Measurements from ENCODE around the gene ZNF618. TPM values are rescaled to one million over a fixed set of nuclear protein-coding genes. Genes with fewer than 3 reads are reported as not detected.

Gene ZNF618
- total RNA-seq, 5 donors from 2014 or later (not counting 1 experiment from before 2014, with no cell fraction given) = 0.73 to 3.0 (median 1.4) TPM

GRCh38 chr9:114098021-114098935 lies 222.2 kb downstream of the ZNF618 start:
- POLR2A ChIA-PET = no interaction called here
- peaks cover 4 to 60% of the 10 kb centered on the region in 2 experiments for H3K27me3 ChIP-seq (replicated peaks in 1 of 2; ENCODE audit: control insufficient read depth in 2 of 2, extremely low read depth in 1 of 2, insufficient read depth in 2 of 2, low read length in 1 of 2)
- no peaks in the 10 kb centered on the region for H3K36me3 ChIP-seq (ENCODE audit: control insufficient read depth in 2 of 2, extremely low read depth in 1 of 2, insufficient read depth in 1 of 2, low read length in 1 of 2)
- Mint-ChIP-seq H3K4me1 (peaks cover 11 to 16% (median 12%) of the 10 kb centered on the region in 3 donors), H3K9me3 (peaks cover 0 to 8% (median 3%) of the 10 kb centered on the region in 3 donors), H3K27ac (no peak overlapping the region), H3K27me3 (peaks cover 38 to 60% of the 10 kb centered on the region in 2 donors), H3K4me3 (peak overlapping the region in 1 of 3 donors; percentile 71), H3K36me3 (peaks cover 3% of the 10 kb centered on the region)
- DNase-seq = peak in 12 of 35 experiments; percentile 8 to 32 (median 18)
- no peaks in the 10 kb centered on the region for H3K9me3 ChIP-seq
- WGBS (ENCODE audit: insufficient coverage) = 8% methylated on average over 61 of the region's 77 CpGs
- H3K27ac ChIP-seq (ENCODE audit: low read length) = no peak overlapping the region
- H3K4me3 ChIP-seq (ENCODE audit: control insufficient read depth in 1 of 2, extremely low read depth in 1 of 2, low read length in 1 of 2) = no peak overlapping the region
- CTCF ChIA-PET = no interaction called here
- ATAC-seq (replicated peaks in 1 of 4) = peak; percentile 42 to 75 (median 56)
- H3K4me1 ChIP-seq (ENCODE audit: control insufficient read depth in 1 of 2, extremely low read depth in 1 of 2, insufficient read depth in 2 of 2, low read length in 2 of 2) = peaks cover 0 to 5% of the 10 kb centered on the region in 2 experiments

- no peak within 1 kb of the TSS for H3K4me3 ChIP-seq (ENCODE audit: control insufficient read depth in 1 of 2, extremely low read depth in 1 of 2, low read length in 1 of 2)
- Mint-ChIP-seq H3K9me3 (peaks cover 0 to 8% (median 3%) of the 10 kb centered on the region in 3 donors), H3K4me1 (peaks cover 11 to 16% (median 12%) of the 10 kb centered on the region in 3 donors), H3K36me3 (peaks cover 3% of the 10 kb centered on the region), H3K4me3 (peak within 1 kb of the TSS in 2 of 3 donors; percentile 46 to 71), H3K27ac (no peak within 1 kb of the TSS), H3K27me3 (peaks cover 40 to 54% of the 10 kb centered on the region in 2 donors)
- 69% methylated on average over 28 of the region's 32 CpGs for WGBS (ENCODE audit: insufficient coverage)
- ATAC-seq (replicated peaks in 1 of 4) = no peak
- CTCF ChIA-PET = no interaction called here
- H3K27ac ChIP-seq (ENCODE audit: low read length) = no peak within 1 kb of the TSS
- peaks cover 0 to 5% of the 10 kb centered on the region in 2 experiments for H3K4me1 ChIP-seq (ENCODE audit: control insufficient read depth in 1 of 2, extremely low read depth in 1 of 2, insufficient read depth in 2 of 2, low read length in 2 of 2)
- POLR2A ChIA-PET = no interaction called here
- H3K27me3 ChIP-seq (replicated peaks in 1 of 2; ENCODE audit: control insufficient read depth in 2 of 2, extremely low read depth in 1 of 2, insufficient read depth in 2 of 2, low read length in 1 of 2) = peaks cover 4 to 55% of the 10 kb centered on the region in 2 experiments
- H3K9me3 ChIP-seq = no peaks in the 10 kb centered on the region
- H3K36me3 ChIP-seq (ENCODE audit: control insufficient read depth in 2 of 2, extremely low read depth in 1 of 2, insufficient read depth in 1 of 2, low read length in 1 of 2) = no peaks in the 10 kb centered on the region
- no peak for DNase-seq
Measured at GRCh38 chr9:114098936-114099668, 223.0 kb downstream of the ZNF618 start, which contains the start of gene KIF12. KIF12 (minus strand) TSS chr9:114099292; CDS start chr9:114099276, 16 bp downstream.

- ChIA-PET CTCF (no interaction called here), POLR2A (no interaction called here)
- Mint-ChIP-seq H3K27ac (no peak overlapping the region), H3K4me1 (peaks cover 11 to 16% (median 12%) of the 10 kb centered on the region in 3 donors), H3K9me3 (peaks cover 0 to 8% (median 3%) of the 10 kb centered on the region in 3 donors), H3K36me3 (peaks cover 3% of the 10 kb centered on the region), H3K4me3 (peak overlapping the region in 1 of 3 donors; percentile 56), H3K27me3 (peaks cover 37 to 50% of the 10 kb centered on the region in 2 donors)
- Histone ChIP-seq H3K4me1 (ENCODE audit: control insufficient read depth in 1 of 2, extremely low read depth in 1 of 2, insufficient read depth in 2 of 2, low read length in 2 of 2) (peaks cover 0 to 5% of the 10 kb centered on the region in 2 experiments), H3K27me3 (replicated peaks in 1 of 2; ENCODE audit: control insufficient read depth in 2 of 2, extremely low read depth in 1 of 2, insufficient read depth in 2 of 2, low read length in 1 of 2) (peaks cover 4 to 49% of the 10 kb centered on the region in 2 experiments), H3K4me3 (ENCODE audit: control insufficient read depth in 1 of 2, extremely low read depth in 1 of 2, low read length in 1 of 2) (no peak overlapping the region), H3K36me3 (ENCODE audit: control insufficient read depth in 2 of 2, extremely low read depth in 1 of 2, insufficient read depth in 1 of 2, low read length in 1 of 2) (no peaks in the 10 kb centered on the region), H3K27ac (ENCODE audit: low read length) (no peak overlapping the region), H3K9me3 (no peaks in the 10 kb centered on the region)
- DNase-seq (no peak), ATAC-seq (replicated peaks in 1 of 4) (no peak)
- 100% methylated on average over 1 of the region's 2 CpGs for WGBS (ENCODE audit: insufficient coverage)
Measured at GRCh38 chr9:114099669-114100270, 223.7 kb downstream of the ZNF618 start.

- peaks cover 3% of the 10 kb centered on the region for H3K36me3 Mint-ChIP-seq
- Histone ChIP-seq H3K36me3 (ENCODE audit: control insufficient read depth in 2 of 2, extremely low read depth in 1 of 2, insufficient read depth in 1 of 2, low read length in 1 of 2) (no peaks in the 10 kb centered on the region), H3K9me3 (no peaks in the 10 kb centered on the region), H3K27ac (ENCODE audit: low read length) (no peak overlapping the region), H3K27me3 (replicated peaks in 1 of 2; ENCODE audit: control insufficient read depth in 2 of 2, extremely low read depth in 1 of 2, insufficient read depth in 2 of 2, low read length in 1 of 2) (peaks cover 4 to 41% of the 10 kb centered on the region in 2 experiments), H3K4me3 (ENCODE audit: control insufficient read depth in 1 of 2, extremely low read depth in 1 of 2, low read length in 1 of 2) (no peak overlapping the region), H3K4me1 (ENCODE audit: control insufficient read depth in 1 of 2, extremely low read depth in 1 of 2, insufficient read depth in 2 of 2, low read length in 2 of 2) (peaks cover 0 to 5% of the 10 kb centered on the region in 2 experiments)
- 67% methylated on average over 1 of the region's 1 CpG for WGBS (ENCODE audit: insufficient coverage)
- no peak overlapping the region for H3K4me3 Mint-ChIP-seq
- ChIA-PET CTCF (no interaction called here), POLR2A (no interaction called here)
- peaks cover 0 to 8% (median 3%) of the 10 kb centered on the region in 3 donors for H3K9me3 Mint-ChIP-seq
- H3K27me3 Mint-ChIP-seq = peaks cover 29 to 42% of the 10 kb centered on the region in 2 donors
- peaks cover 11 to 16% (median 12%) of the 10 kb centered on the region in 3 donors for H3K4me1 Mint-ChIP-seq
- H3K27ac Mint-ChIP-seq = no peak overlapping the region
- no peak for DNase-seq
- no peak for ATAC-seq (replicated peaks in 1 of 4)
Measured at GRCh38 chr9:114100536-114100935, 224.4 kb downstream of the ZNF618 start.

- Mint-ChIP-seq H3K9me3 (peaks cover 0 to 8% (median 3%) of the 10 kb centered on the region in 3 donors), H3K27ac (no peak overlapping the region), H3K36me3 (peaks cover 3% of the 10 kb centered on the region), H3K4me3 (no peak overlapping the region), H3K27me3 (peaks cover 15 to 23% of the 10 kb centered on the region in 2 donors), H3K4me1 (peaks cover 0 to 5% (median 3%) of the 10 kb centered on the region in 3 donors)
- ATAC-seq (replicated peaks in 1 of 4) (no peak), DNase-seq (no peak)
- POLR2A ChIA-PET = no interaction called here
- Histone ChIP-seq H3K36me3 (ENCODE audit: control insufficient read depth in 2 of 2, extremely low read depth in 1 of 2, insufficient read depth in 1 of 2, low read length in 1 of 2) (no peaks in the 10 kb centered on the region), H3K4me1 (ENCODE audit: control insufficient read depth in 1 of 2, extremely low read depth in 1 of 2, insufficient read depth in 2 of 2, low read length in 2 of 2) (peaks cover 0 to 4% of the 10 kb centered on the region in 2 experiments), H3K27me3 (replicated peaks in 1 of 2; ENCODE audit: control insufficient read depth in 2 of 2, extremely low read depth in 1 of 2, insufficient read depth in 2 of 2, low read length in 1 of 2) (peaks cover 0 to 22% of the 10 kb centered on the region in 2 experiments), H3K9me3 (no peaks in the 10 kb centered on the region), H3K4me3 (ENCODE audit: control insufficient read depth in 1 of 2, extremely low read depth in 1 of 2, low read length in 1 of 2) (no peak overlapping the region), H3K27ac (ENCODE audit: low read length) (no peak overlapping the region)
- CTCF ChIA-PET = interaction anchor here in 1 of 2 donors (0.7 kb wide), 1 partner anchor 20 kb away, joined by 4 read pairs; no protein-coding TSS in a partner anchor
Measured at GRCh38 chr9:114102484-114102883, 226.4 kb downstream of the ZNF618 start.

- ATAC-seq (replicated peaks in 1 of 4) (no peak), DNase-seq (no peak)
- no peak overlapping the region for H3K4me3 ChIP-seq (ENCODE audit: control insufficient read depth in 1 of 2, extremely low read depth in 1 of 2, low read length in 1 of 2)
- WGBS (ENCODE audit: insufficient coverage) = no CpG with 5 or more reads among the region's 5 CpGs
- no peaks in the 10 kb centered on the region for H3K4me1 ChIP-seq (ENCODE audit: control insufficient read depth in 1 of 2, extremely low read depth in 1 of 2, insufficient read depth in 2 of 2, low read length in 2 of 2)
- no peaks in the 10 kb centered on the region for H3K9me3 ChIP-seq
- CTCF ChIA-PET = interaction anchor here in 1 of 2 donors (0.6 kb wide), 1 partner anchor 185 kb away, joined by 3 read pairs; no protein-coding TSS in a partner anchor
- peaks cover 0 to 14% of the 10 kb centered on the region in 2 experiments for H3K27me3 ChIP-seq (replicated peaks in 1 of 2; ENCODE audit: control insufficient read depth in 2 of 2, extremely low read depth in 1 of 2, insufficient read depth in 2 of 2, low read length in 1 of 2)
- H3K36me3 Mint-ChIP-seq = peaks cover 3% of the 10 kb centered on the region
- POLR2A ChIA-PET = no interaction called here
- peaks cover 3 to 19% of the 10 kb centered on the region in 2 donors for H3K27me3 Mint-ChIP-seq
- H3K27ac ChIP-seq (ENCODE audit: low read length) = no peak overlapping the region
- no peak overlapping the region for H3K27ac Mint-ChIP-seq
- no peaks in the 10 kb centered on the region for H3K36me3 ChIP-seq (ENCODE audit: control insufficient read depth in 2 of 2, extremely low read depth in 1 of 2, insufficient read depth in 1 of 2, low read length in 1 of 2)
- no peaks in the 10 kb centered on the region for H3K4me1 Mint-ChIP-seq
- H3K4me3 Mint-ChIP-seq = no peak overlapping the region
- H3K9me3 Mint-ChIP-seq = peaks cover 0 to 8% (median 3%) of the 10 kb centered on the region in 3 donors
Measured at GRCh38 chr9:114105236-114105635, 229.1 kb downstream of the ZNF618 start.

Measured in T-cell (primary cell).